ENCODE measurements around the gene TOMM70. TPM values are rescaled to one million over a fixed set of nuclear protein-coding genes. Genes with fewer than 3 reads are reported as not detected.

Gene TOMM70
- total and polyA plus RNA-seq, 3 donors from 2014 or later = 32.9 to 43.3 (median 35.4) TPM

GRCh38 chr3:100376301-100376700 is 24.6 kb downstream of the TOMM70 start:
- Histone ChIP-seq H3K4me3 (no peak overlapping the region), H3K27ac (no peak overlapping the region), H3K36me3 (ENCODE audit: low read depth, missing control alignments) (no peaks in the 10 kb centered on the region), H3K9me3 (no peaks in the 10 kb centered on the region), H3K27me3 (no peaks in the 10 kb centered on the region), H3K4me1 (no peaks in the 10 kb centered on the region)
- WGBS, 2 donors = 94 to 100% methylated on average over 4 of the region's 4 CpGs
- TF ChIP-seq POLR2A (IDR thresholded peaks at IDR 0.05) (no peak), CTCF (IDR thresholded peaks at IDR 0.05) (no peak)
- intact Hi-C loops (cut with DNase I; ENCODE audit: low total_unique reads) = no loop called here
- no peak for DNase-seq

GRCh38 chr3:100374521-100374920 is 26.4 kb downstream of the TOMM70 start:
- H3K9me3 ChIP-seq = no peaks in the 10 kb centered on the region
- TF ChIP-seq CTCF (IDR thresholded peaks at IDR 0.05) (no peak), POLR2A (IDR thresholded peaks at IDR 0.05) (no peak)
- no peaks in the 10 kb centered on the region for H3K36me3 ChIP-seq (ENCODE audit: low read depth, missing control alignments)
- H3K4me3 ChIP-seq = no peak overlapping the region
- intact Hi-C loops (cut with DNase I; ENCODE audit: low total_unique reads) = no loop called here
- no peak for DNase-seq
- no peaks in the 10 kb centered on the region for H3K27me3 ChIP-seq
- no peak overlapping the region for H3K27ac ChIP-seq
- H3K4me1 ChIP-seq = no peaks in the 10 kb centered on the region

- Histone ChIP-seq H3K9me3 (no peaks in the 10 kb centered on the region), H3K27me3 (no peaks in the 10 kb centered on the region), H3K36me3 (ENCODE audit: low read depth, missing control alignments) (no peaks in the 10 kb centered on the region), H3K4me1 (no peaks in the 10 kb centered on the region), H3K27ac (no peak overlapping the region), H3K4me3 (no peak overlapping the region)
- no peak for DNase-seq
- intact Hi-C loops (cut with DNase I; ENCODE audit: low total_unique reads) = no loop called here
- TF ChIP-seq CTCF (IDR thresholded peaks at IDR 0.05) = no peak
- no peak for TF ChIP-seq POLR2A (IDR thresholded peaks at IDR 0.05)
- WGBS, 2 donors = 77 to 100% methylated on average over 1 of the region's 1 CpG
These were observed 30.1 kb downstream of the TOMM70 start for GRCh38 chr3:100370756-100371155.

GRCh38 chr3:100368441-100368840 is 32.4 kb downstream of the TOMM70 start:
- no peaks in the 10 kb centered on the region for H3K36me3 ChIP-seq (ENCODE audit: low read depth, missing control alignments)
- H3K27me3 ChIP-seq = no peaks in the 10 kb centered on the region
- no peaks in the 10 kb centered on the region for H3K9me3 ChIP-seq
- no peak overlapping the region for H3K27ac ChIP-seq
- no peak for DNase-seq
- no peaks in the 10 kb centered on the region for H3K4me1 ChIP-seq
- no peak for TF ChIP-seq POLR2A (IDR thresholded peaks at IDR 0.05)
- TF ChIP-seq CTCF (IDR thresholded peaks at IDR 0.05) = no peak
- 72 to 81% methylated on average over 8 of the region's 8 CpGs for WGBS, 2 donors
- no peak overlapping the region for H3K4me3 ChIP-seq
- intact Hi-C loops (cut with DNase I; ENCODE audit: low total_unique reads) = no loop called here

GRCh38 chr3:100366424-100366823 is 34.5 kb downstream of the TOMM70 start:
- Histone ChIP-seq H3K36me3 (ENCODE audit: low read depth, missing control alignments) (no peaks in the 10 kb centered on the region), H3K4me3 (no peak overlapping the region), H3K27ac (no peak overlapping the region), H3K27me3 (no peaks in the 10 kb centered on the region), H3K9me3 (no peaks in the 10 kb centered on the region), H3K4me1 (no peaks in the 10 kb centered on the region)
- intact Hi-C loops (cut with DNase I; ENCODE audit: low total_unique reads) = no loop called here
- WGBS, 2 donors = 83 to 91% methylated on average over 2 of the region's 2 CpGs
- TF ChIP-seq CTCF (IDR thresholded peaks at IDR 0.05) (no peak), POLR2A (IDR thresholded peaks at IDR 0.05) (no peak)
- no peak for DNase-seq
